Urothelium cell line (cell line): Measurements from ENCODE around the gene ATP6V1C2.
A peak's percentile ranks its signal among the peaks of the same experiment; 100 is the strongest.
"Not testable (repeated sequence)": the region's sequence is repeated elsewhere in the genome, so short reads cannot be mapped to it uniquely, and the experiment has no call there.

ENCODE experiments used
- DNase-seq: peaks from one replicate; pipeline ENCODE4 v3.0.0; 2011; ENCODE audit warnings: low spot score, mixed read lengths
- FAIRE-seq: peaks from 2 replicates; lab custom pipeline; 2011; peaks lifted over from hg19 to GRCh38; lab: Jason Lieb, UNC

Gene ATP6V1C2

GRCh38 chr2:10810202-10811161 is 89.1 kb downstream of the ATP6V1C2 start:
- no peak for FAIRE-seq
- DNase-seq, result no peak

- DNase-seq (no peak), FAIRE-seq (no peak)
Measured at GRCh38 chr2:10811517-10811916, 90.1 kb downstream of the ATP6V1C2 start.

GRCh38 chr2:10812362-10813162 is 91.1 kb downstream of the ATP6V1C2 start, which contains the start of gene PDIA6:
PDIA6 (minus strand) TSS chr2:10812785; CDS start chr2:10812696, 89 bp downstream.
- FAIRE-seq (peak; percentile 78), DNase-seq (peak; percentile 100)

GRCh38 chr2:10813163-10814138 is 92.0 kb downstream of the ATP6V1C2 start:
- not testable (repeated sequence) for FAIRE-seq, DNase-seq

- FAIRE-seq, result no peak
- DNase-seq, result no peak
Measured at GRCh38 chr2:10814142-10814541, 92.7 kb downstream of the ATP6V1C2 start.

- FAIRE-seq (no peak), DNase-seq (no peak)
Measured at GRCh38 chr2:10814571-10815331, 93.3 kb downstream of the ATP6V1C2 start.

- DNase-seq (peak; percentile 47), FAIRE-seq (no peak)
Measured at GRCh38 chr2:10817413-10817812, 96.0 kb downstream of the ATP6V1C2 start.

GRCh38 chr2:10818305-10818704 is 96.9 kb downstream of the ATP6V1C2 start:
- FAIRE-seq, result not testable (repeated sequence)

GRCh38 chr2:10818984-10819383 is 97.6 kb downstream of the ATP6V1C2 start:
- DNase-seq (no peak), FAIRE-seq (no peak)

More at GRCh38 chr2:10818305-10818704, 96.9 kb downstream of the ATP6V1C2 start:
- not testable (repeated sequence) for DNase-seq

- FAIRE-seq (no peak), DNase-seq (no peak)
Measured at GRCh38 chr2:10819714-10820314, 98.4 kb downstream of the ATP6V1C2 start.

- no peak for FAIRE-seq
Measured at GRCh38 chr2:10820562-10820961, 99.1 kb downstream of the ATP6V1C2 start.

GRCh38 chr2:10820978-10821695 is 99.7 kb downstream of the ATP6V1C2 start:
- DNase-seq (no peak), FAIRE-seq (no peak)

More at GRCh38 chr2:10820562-10820961, 99.1 kb downstream of the ATP6V1C2 start:
- no peak for DNase-seq

- FAIRE-seq (no peak), DNase-seq (no peak)
Measured at GRCh38 chr2:10824191-10824590, 102.8 kb downstream of the ATP6V1C2 start.

GRCh38 chr2:10826026-10826425 is 104.6 kb downstream of the ATP6V1C2 start:
- DNase-seq, result no peak
- FAIRE-seq, result no peak

GRCh38 chr2:10826625-10827024 is 105.2 kb downstream of the ATP6V1C2 start:
- FAIRE-seq, result no peak
- DNase-seq, result no peak

GRCh38 chr2:10828346-10828745 is 106.9 kb downstream of the ATP6V1C2 start:
- no peak for FAIRE-seq
- no peak for DNase-seq

GRCh38 chr2:10829299-10829698 is 107.9 kb downstream of the ATP6V1C2 start:
- DNase-seq (no peak), FAIRE-seq (no peak)

GRCh38 chr2:10830203-10830602 is 108.8 kb downstream of the ATP6V1C2 start:
- DNase-seq (no peak), FAIRE-seq (no peak)
